ENCODE measurements around the gene FNDC3B. TPM values are rescaled to one million over a fixed set of nuclear protein-coding genes. Genes with fewer than 3 reads are reported as not detected.

Gene FNDC3B
- total and polyA plus RNA-seq, 2 donors from 2014 or later, result 11.8 to 185 TPM

- TF ChIP-seq CTCF (IDR thresholded peaks at IDR 0.05; ENCODE audit: borderline replicate concordance, extremely low read depth, insufficient read depth), result no peak
- no peak for DNase-seq
- intact Hi-C loops (cut with DNase I), result no loop called here
- H3K27ac ChIP-seq (ENCODE audit: low read depth in 2 of 2, low read length in 2 of 2), result no peak overlapping the region
- H3K9me3 ChIP-seq (ENCODE audit: control insufficient read depth in 2 of 3, insufficient read depth in 1 of 3, low read length in 3 of 3), result no peaks in the 10 kb centered on the region
- no peak overlapping the region for H3K4me3 ChIP-seq (ENCODE audit: low read length in 3 of 3)
- H3K9ac ChIP-seq (ENCODE audit: low read length in 3 of 3), result no peak overlapping the region
- FAIRE-seq, result no peak
- H3K4me1 ChIP-seq (ENCODE audit: control insufficient read depth in 2 of 3, insufficient read depth in 2 of 3, low read depth in 1 of 3, low read length in 3 of 3), result peaks cover 0 to 8% (median 3%) of the 10 kb centered on the region in 3 donors
- H3K27me3 ChIP-seq (ENCODE audit: control insufficient read depth, insufficient read depth, low read length), result no peaks in the 10 kb centered on the region
- peaks cover 0 to 1% (median 0%) of the 10 kb centered on the region in 3 donors for H3K36me3 ChIP-seq (ENCODE audit: control insufficient read depth in 2 of 3, insufficient read depth in 3 of 3, low read length in 3 of 3)
Measured at GRCh38 chr3:172235698-172236097, 196.3 kb downstream of the FNDC3B start.

- no peak for TF ChIP-seq CTCF (IDR thresholded peaks at IDR 0.05; ENCODE audit: borderline replicate concordance, extremely low read depth, insufficient read depth)
- H3K27me3 ChIP-seq (ENCODE audit: control insufficient read depth, insufficient read depth, low read length), result no peaks in the 10 kb centered on the region
- peaks cover 0 to 2% (median 0%) of the 10 kb centered on the region in 3 donors for H3K36me3 ChIP-seq (ENCODE audit: control insufficient read depth in 2 of 3, insufficient read depth in 3 of 3, low read length in 3 of 3)
- no peak overlapping the region for H3K27ac ChIP-seq (ENCODE audit: low read depth in 2 of 2, low read length in 2 of 2)
- intact Hi-C loops (cut with DNase I), result no loop called here
- H3K9ac ChIP-seq (ENCODE audit: low read length in 3 of 3), result no peak overlapping the region
- H3K4me3 ChIP-seq (ENCODE audit: low read length in 3 of 3), result no peak overlapping the region
- peaks cover 0 to 2% (median 0%) of the 10 kb centered on the region in 3 donors for H3K9me3 ChIP-seq (ENCODE audit: control insufficient read depth in 2 of 3, insufficient read depth in 1 of 3, low read length in 3 of 3)
- H3K4me1 ChIP-seq (ENCODE audit: control insufficient read depth in 2 of 3, insufficient read depth in 2 of 3, low read depth in 1 of 3, low read length in 3 of 3), result peaks cover 0 to 8% (median 3%) of the 10 kb centered on the region in 3 donors
- FAIRE-seq (no peak), DNase-seq (peak in 2 of 5 donors; percentile 26 to 50)
Measured at GRCh38 chr3:172236771-172237742, 197.7 kb downstream of the FNDC3B start.

- no peak overlapping the region for H3K9ac ChIP-seq (ENCODE audit: low read length in 3 of 3)
- FAIRE-seq, result no peak
Measured at GRCh38 chr3:172238188-172238587, 198.8 kb downstream of the FNDC3B start.

More at GRCh38 chr3:172238188-172238587, 198.8 kb downstream of the FNDC3B start:
- Histone ChIP-seq H3K27me3 (ENCODE audit: control insufficient read depth, insufficient read depth, low read length) (no peaks in the 10 kb centered on the region), H3K4me1 (ENCODE audit: control insufficient read depth in 2 of 3, insufficient read depth in 2 of 3, low read depth in 1 of 3, low read length in 3 of 3) (peaks cover 0 to 8% (median 3%) of the 10 kb centered on the region in 3 donors), H3K36me3 (ENCODE audit: control insufficient read depth in 2 of 3, insufficient read depth in 3 of 3, low read length in 3 of 3) (peaks cover 0 to 2% (median 0%) of the 10 kb centered on the region in 3 donors), H3K27ac (ENCODE audit: low read depth in 2 of 2, low read length in 2 of 2) (no peak overlapping the region), H3K9me3 (ENCODE audit: control insufficient read depth in 2 of 3, insufficient read depth in 1 of 3, low read length in 3 of 3) (peaks cover 0 to 5% (median 0%) of the 10 kb centered on the region in 3 donors), H3K4me3 (ENCODE audit: low read length in 3 of 3) (no peak overlapping the region)
- intact Hi-C loops (cut with DNase I), result no loop called here
- TF ChIP-seq CTCF (IDR thresholded peaks at IDR 0.05; ENCODE audit: borderline replicate concordance, extremely low read depth, insufficient read depth), result no peak
- peak in 1 of 5 donors; percentile 37 for DNase-seq
